ENCODE measurements around the gene CRYM. TPM values are rescaled to one million over a fixed set of nuclear protein-coding genes. Genes with fewer than 3 reads are reported as not detected.
A peak's percentile ranks its signal among the peaks of the same experiment; 100 is the strongest.
"Not testable (repeated sequence)": the region's sequence is repeated elsewhere in the genome, so short reads cannot be mapped to it uniquely, and the experiment has no call there.

The CRYM gene
- 0.21 TPM in 1 of 2 replicates, not detected in the other for total RNA-seq
- polyA plus RNA-seq: not detected in 2 replicates

DNA sequence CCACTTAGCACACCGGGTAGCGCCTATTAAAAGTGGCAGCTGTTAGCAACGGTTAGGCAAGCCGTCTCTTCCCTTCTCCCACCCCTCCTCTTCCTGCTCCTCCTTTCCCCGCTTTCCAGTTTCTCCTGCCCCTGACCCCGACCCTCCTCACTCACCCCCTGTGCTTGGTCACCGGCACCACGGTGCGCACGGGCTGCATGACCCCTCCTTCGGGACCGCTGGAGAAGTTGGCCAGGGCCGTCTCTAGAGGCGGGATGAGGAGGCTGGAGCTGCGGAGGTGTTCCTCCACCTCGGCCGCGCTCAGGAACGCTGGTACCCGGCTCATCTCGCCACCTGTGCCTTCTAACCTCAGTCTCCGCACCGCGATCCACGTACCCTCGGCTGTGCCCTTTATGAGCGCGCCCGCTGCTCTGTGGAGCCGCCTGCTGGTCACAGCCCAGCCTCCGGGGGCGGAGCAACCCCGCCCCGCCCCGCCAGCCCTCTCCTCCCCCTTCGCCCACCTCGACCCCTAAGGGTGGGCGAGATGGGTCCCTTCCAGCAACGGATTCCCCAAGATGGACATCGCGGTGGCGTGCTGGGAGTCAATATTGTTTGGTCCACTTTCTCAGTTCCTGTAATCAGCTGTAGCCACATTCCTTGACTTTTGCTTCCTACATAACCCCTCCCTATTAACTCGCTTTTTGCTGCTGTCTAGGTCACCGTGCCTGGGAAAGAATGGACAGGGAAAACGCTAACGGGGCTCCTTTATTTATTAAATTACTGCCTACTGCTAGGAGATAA, at the start of gene CRYM:
TSS of gene CRYM (minus strand) at position 364 of the 780 bp plus-strand sequence. CDS start at position 325, 39 bp downstream.
- DNase-seq (ENCODE audit: low read depth in 1 of 2, low spot score in 1 of 2): peak; percentile 39 to 72
- Histone ChIP-seq H3K4me1 (ENCODE audit: low read depth) (no peaks in the 10 kb centered on the region), H3K27ac (no peak within 1 kb of the TSS), H3K27me3 (peaks cover 52% of the 10 kb centered on the region), H3K9me3 (ENCODE audit: low read depth) (no peaks in the 10 kb centered on the region), H3K4me3 (peak within 1 kb of the TSS; percentile 31), H3K36me3 (no peaks in the 10 kb centered on the region)
- peak; percentile 78 for TF ChIP-seq CTCF (IDR thresholded peaks at IDR 0.05; ENCODE audit: low read depth, low read length)

DNA sequence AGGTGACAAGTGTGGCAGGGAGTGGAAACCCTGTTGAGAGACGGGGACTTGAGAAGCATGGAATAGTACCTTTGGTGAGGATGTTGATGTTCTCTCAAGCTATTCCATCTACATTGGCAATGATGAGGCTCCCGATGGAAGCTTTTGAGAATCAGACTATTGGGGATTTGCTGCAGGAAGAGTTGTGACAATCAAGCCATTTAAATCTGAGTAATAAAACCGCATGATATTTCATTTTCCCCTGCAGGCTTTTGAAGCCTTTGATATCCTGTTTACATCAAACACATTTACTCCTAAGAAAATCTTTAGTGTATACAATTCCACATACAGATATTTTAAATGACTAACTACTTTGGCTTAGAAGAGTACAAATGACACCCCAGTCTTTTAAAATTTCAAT, 49.0 kb upstream of the CRYM start:
- H3K4me1 ChIP-seq (ENCODE audit: low read depth): no peaks in the 10 kb centered on the region
- no peak overlapping the region for H3K4me3 ChIP-seq
- no peaks in the 10 kb centered on the region for H3K36me3 ChIP-seq
- no peaks in the 10 kb centered on the region for H3K9me3 ChIP-seq (ENCODE audit: low read depth)
- no peaks in the 10 kb centered on the region for H3K27me3 ChIP-seq
- DNase-seq (ENCODE audit: low read depth in 1 of 2, low spot score in 1 of 2): no peak
- TF ChIP-seq CTCF (IDR thresholded peaks at IDR 0.05; ENCODE audit: low read depth, low read length): no peak
- H3K27ac ChIP-seq: no peak overlapping the region

DNA sequence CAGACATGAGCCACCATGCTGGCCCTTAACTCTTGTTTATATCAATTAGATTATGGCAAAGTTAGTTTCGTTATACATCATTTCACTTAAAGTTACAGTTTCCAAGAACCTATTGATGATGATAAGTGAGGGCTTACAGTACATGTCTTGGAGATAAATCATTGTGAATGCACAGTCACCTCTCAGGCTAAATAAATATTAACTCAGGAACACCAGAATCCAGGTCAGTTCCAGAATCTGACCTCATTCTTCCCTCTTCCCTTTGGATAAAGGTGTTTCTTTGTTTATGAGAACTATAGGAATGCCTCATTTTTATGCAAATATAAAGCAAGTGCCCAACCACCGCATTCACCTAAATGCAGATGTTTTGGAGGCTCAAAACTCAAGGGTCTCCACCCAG, 48.4 kb upstream of the CRYM start:
- TF ChIP-seq CTCF (IDR thresholded peaks at IDR 0.05; ENCODE audit: low read depth, low read length): no peak
- Histone ChIP-seq H3K36me3 (no peaks in the 10 kb centered on the region), H3K4me1 (ENCODE audit: low read depth) (no peaks in the 10 kb centered on the region), H3K27me3 (no peaks in the 10 kb centered on the region), H3K4me3 (no peak overlapping the region), H3K27ac (no peak overlapping the region), H3K9me3 (ENCODE audit: low read depth) (no peaks in the 10 kb centered on the region)
- DNase-seq (ENCODE audit: low read depth in 1 of 2, low spot score in 1 of 2): no peak

DNA sequence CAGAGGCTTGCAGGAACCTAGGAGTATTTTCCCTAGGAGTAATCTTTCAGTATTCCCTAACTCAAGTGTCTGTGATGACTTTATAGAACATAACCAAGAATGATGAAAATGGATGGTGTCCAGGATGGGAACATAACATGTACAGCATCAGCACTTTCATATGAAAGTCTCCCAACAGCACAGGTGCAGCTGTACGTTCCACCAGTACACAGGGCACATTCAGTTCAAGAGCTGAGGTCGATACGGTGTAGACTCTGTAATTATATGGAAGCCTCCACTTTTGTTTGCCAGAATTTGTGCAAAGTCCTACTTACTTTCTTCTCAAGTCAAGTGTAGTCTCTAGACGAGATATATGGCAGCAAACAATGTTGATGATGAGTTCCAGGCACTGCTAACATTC, 46.2 kb upstream of the CRYM start:
- no peaks in the 10 kb centered on the region for H3K36me3 ChIP-seq
- H3K9me3 ChIP-seq (ENCODE audit: low read depth): no peaks in the 10 kb centered on the region
- H3K27ac ChIP-seq: no peak overlapping the region
- no peaks in the 10 kb centered on the region for H3K4me1 ChIP-seq (ENCODE audit: low read depth)
- no peak for DNase-seq (ENCODE audit: low read depth in 1 of 2, low spot score in 1 of 2)
- H3K4me3 ChIP-seq: no peak overlapping the region
- TF ChIP-seq CTCF (IDR thresholded peaks at IDR 0.05; ENCODE audit: low read depth, low read length): no peak
- H3K27me3 ChIP-seq: no peaks in the 10 kb centered on the region

DNA sequence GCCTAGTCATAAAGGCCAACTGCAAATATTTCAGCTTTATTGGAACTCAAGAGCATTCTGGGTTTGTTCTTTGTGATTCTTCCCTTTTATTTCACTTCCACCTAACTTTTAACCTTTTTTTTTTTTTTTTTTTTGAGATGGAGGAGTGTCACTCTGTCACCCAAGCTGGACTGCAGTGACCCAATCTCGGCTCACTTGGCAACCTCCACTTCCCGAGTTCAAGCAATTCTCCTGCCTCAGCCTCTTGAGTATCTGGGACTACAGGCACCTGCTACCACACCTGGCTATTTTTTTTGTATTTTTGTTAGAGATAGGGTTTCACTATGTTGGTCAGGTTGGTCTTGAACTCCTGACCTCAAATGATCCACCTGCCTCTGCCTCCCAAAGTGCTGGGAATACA, 44.2 kb upstream of the CRYM start:
- not testable (repeated sequence) for H3K4me1 ChIP-seq (ENCODE audit: low read depth); H3K36me3 ChIP-seq; H3K4me3 ChIP-seq; H3K9me3 ChIP-seq (ENCODE audit: low read depth); H3K27ac ChIP-seq; H3K27me3 ChIP-seq; DNase-seq (ENCODE audit: low read depth in 1 of 2, low spot score in 1 of 2)

- Histone ChIP-seq H3K9me3 (ENCODE audit: low read depth) (no peaks in the 10 kb centered on the region), H3K27ac (no peak overlapping the region), H3K36me3 (no peaks in the 10 kb centered on the region), H3K27me3 (no peaks in the 10 kb centered on the region), H3K4me1 (ENCODE audit: low read depth) (no peaks in the 10 kb centered on the region), H3K4me3 (no peak overlapping the region)
- DNase-seq (ENCODE audit: low read depth in 1 of 2, low spot score in 1 of 2): no peak
- TF ChIP-seq CTCF (IDR thresholded peaks at IDR 0.05; ENCODE audit: low read depth, low read length): no peak
These were observed 43.6 kb upstream of the CRYM start for GRCh38 chr16:21321736-21322135.

Measured in cardiac muscle cell (in vitro differentiated cells and primary cell).